ENCODE measurements around the gene CD55. TPM values are rescaled to one million over a fixed set of nuclear protein-coding genes. Genes with fewer than 3 reads are reported as not detected.

CD55 gene, protein sequence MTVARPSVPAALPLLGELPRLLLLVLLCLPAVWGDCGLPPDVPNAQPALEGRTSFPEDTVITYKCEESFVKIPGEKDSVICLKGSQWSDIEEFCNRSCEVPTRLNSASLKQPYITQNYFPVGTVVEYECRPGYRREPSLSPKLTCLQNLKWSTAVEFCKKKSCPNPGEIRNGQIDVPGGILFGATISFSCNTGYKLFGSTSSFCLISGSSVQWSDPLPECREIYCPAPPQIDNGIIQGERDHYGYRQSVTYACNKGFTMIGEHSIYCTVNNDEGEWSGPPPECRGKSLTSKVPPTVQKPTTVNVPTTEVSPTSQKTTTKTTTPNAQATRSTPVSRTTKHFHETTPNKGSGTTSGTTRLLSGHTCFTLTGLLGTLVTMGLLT
- total RNA-seq, result 10 to 100 TPM; 69.3 to 80.6 TPM

GRCh38 chr1:207321079-207321789 lies at the start of gene CD55:
Gene CD55, plus strand, starts transcription at chr1:207321678. Its CDS starts 88 bp downstream, at chr1:207321766.
- ATAC-seq (ENCODE audit: low read depth) (peak; percentile 92), DNase-seq (peak; percentile 97)
- peak within 1 kb of the TSS; percentile 99 for H3K27ac Mint-ChIP-seq
- POLR2A ChIA-PET, result interaction anchor here (0.5 to 3.4 kb wide), 27 partner anchors 8 to 504 kb away, joined by 3 to 145 read pairs (median 5); partner anchors contain the start of gene C4BPB
- no peaks in the 10 kb centered on the region for H3K9me3 Mint-ChIP-seq
- H3K27me3 Mint-ChIP-seq, result no peaks in the 10 kb centered on the region
- peak within 1 kb of the TSS; percentile 99 for H3K4me3 Mint-ChIP-seq
- peaks cover 24% of the 10 kb centered on the region for H3K4me1 Mint-ChIP-seq
- peaks cover 30% of the 10 kb centered on the region for H3K36me3 Mint-ChIP-seq

- Mint-ChIP-seq H3K36me3 (peaks cover 10% of the 10 kb centered on the region), H3K4me1 (peaks cover 12% of the 10 kb centered on the region), H3K4me3 (no peak overlapping the region), H3K9me3 (peaks cover 15% of the 10 kb centered on the region), H3K27me3 (no peaks in the 10 kb centered on the region), H3K27ac (no peak overlapping the region)
- no peak for ATAC-seq (ENCODE audit: low read depth)
- no peak for DNase-seq
- POLR2A ChIA-PET, result no interaction called here
These were observed 46.6 kb upstream of the CD55 start for GRCh38 chr1:207274882-207275281.

DNA sequence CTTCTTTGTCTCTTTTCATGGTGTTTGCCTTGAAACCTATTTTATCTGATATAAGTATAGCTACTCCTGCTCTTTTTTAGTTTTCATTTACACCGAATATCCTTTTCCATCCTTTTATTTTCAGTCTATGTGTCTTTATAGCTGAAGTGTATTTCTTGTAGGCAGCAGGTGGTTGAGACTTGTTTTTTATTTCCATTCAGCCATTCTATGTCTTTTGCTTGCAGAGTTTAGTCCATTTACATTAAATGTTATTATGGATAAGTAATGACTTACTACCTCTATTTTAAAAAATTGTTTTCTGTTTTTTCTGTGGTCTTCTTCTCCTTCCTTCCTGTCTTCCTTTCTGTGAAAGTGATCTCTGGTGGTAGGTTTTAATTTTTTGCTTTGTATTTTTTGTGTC lies 45.0 kb upstream of the CD55 start:
- DNase-seq, result no peak
- H3K4me1 Mint-ChIP-seq, result peaks cover 17% of the 10 kb centered on the region
- no peak overlapping the region for H3K27ac Mint-ChIP-seq
- ATAC-seq (ENCODE audit: low read depth), result no peak
- H3K4me3 Mint-ChIP-seq, result no peak overlapping the region
- peaks cover 8% of the 10 kb centered on the region for H3K36me3 Mint-ChIP-seq
- H3K9me3 Mint-ChIP-seq, result peaks cover 16% of the 10 kb centered on the region
- POLR2A ChIA-PET, result no interaction called here
- H3K27me3 Mint-ChIP-seq, result no peaks in the 10 kb centered on the region

- peaks cover 14% of the 10 kb centered on the region for H3K9me3 Mint-ChIP-seq
- no peak overlapping the region for H3K27ac Mint-ChIP-seq
- H3K27me3 Mint-ChIP-seq, result no peaks in the 10 kb centered on the region
- peaks cover 8% of the 10 kb centered on the region for H3K36me3 Mint-ChIP-seq
- no peak overlapping the region for H3K4me3 Mint-ChIP-seq
- ATAC-seq (ENCODE audit: low read depth), result no peak
- no peak for DNase-seq
- POLR2A ChIA-PET, result no interaction called here
- H3K4me1 Mint-ChIP-seq, result peaks cover 24% of the 10 kb centered on the region
These were observed 44.2 kb upstream of the CD55 start for GRCh38 chr1:207277241-207277640.

DNA sequence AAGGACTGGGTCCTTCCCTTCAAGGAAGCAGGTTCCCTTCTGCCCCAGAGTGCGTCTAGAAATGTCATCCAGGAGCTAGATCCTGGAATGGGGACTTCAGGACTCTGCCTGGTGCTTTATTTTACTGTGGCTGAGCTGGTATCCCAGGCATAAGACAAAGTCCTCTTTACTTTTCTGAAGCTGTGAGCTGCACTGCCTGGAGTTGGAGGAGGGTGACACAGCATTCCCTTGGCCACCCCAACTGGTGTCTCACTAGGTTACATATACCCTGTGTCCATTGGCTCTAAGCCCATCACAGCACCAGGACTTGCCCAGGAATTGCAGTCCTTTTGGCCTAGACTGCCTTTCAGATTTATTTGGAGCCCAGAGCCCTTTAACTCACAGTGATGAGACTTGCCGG lies 41.8 kb upstream of the CD55 start:
- no peak overlapping the region for H3K4me3 Mint-ChIP-seq
- POLR2A ChIA-PET, result interaction anchor here (0.5 kb wide), 1 partner anchor 16 kb away, joined by 3 read pairs; no protein-coding TSS in a partner anchor
- H3K27me3 Mint-ChIP-seq, result no peaks in the 10 kb centered on the region
- DNase-seq, result no peak
- H3K36me3 Mint-ChIP-seq, result peaks cover 5% of the 10 kb centered on the region
- H3K4me1 Mint-ChIP-seq, result peaks cover 44% of the 10 kb centered on the region
- peaks cover 12% of the 10 kb centered on the region for H3K9me3 Mint-ChIP-seq
- ATAC-seq (ENCODE audit: low read depth), result no peak
- H3K27ac Mint-ChIP-seq, result no peak overlapping the region

- Mint-ChIP-seq H3K27me3 (no peaks in the 10 kb centered on the region), H3K27ac (no peak overlapping the region), H3K4me1 (peaks cover 45% of the 10 kb centered on the region), H3K36me3 (peaks cover 8% of the 10 kb centered on the region), H3K9me3 (peaks cover 3% of the 10 kb centered on the region), H3K4me3 (no peak overlapping the region)
- ATAC-seq (ENCODE audit: low read depth), result no peak
- no peak for DNase-seq
- POLR2A ChIA-PET, result no interaction called here
These were observed 40.8 kb upstream of the CD55 start for GRCh38 chr1:207280706-207281105.

DNA sequence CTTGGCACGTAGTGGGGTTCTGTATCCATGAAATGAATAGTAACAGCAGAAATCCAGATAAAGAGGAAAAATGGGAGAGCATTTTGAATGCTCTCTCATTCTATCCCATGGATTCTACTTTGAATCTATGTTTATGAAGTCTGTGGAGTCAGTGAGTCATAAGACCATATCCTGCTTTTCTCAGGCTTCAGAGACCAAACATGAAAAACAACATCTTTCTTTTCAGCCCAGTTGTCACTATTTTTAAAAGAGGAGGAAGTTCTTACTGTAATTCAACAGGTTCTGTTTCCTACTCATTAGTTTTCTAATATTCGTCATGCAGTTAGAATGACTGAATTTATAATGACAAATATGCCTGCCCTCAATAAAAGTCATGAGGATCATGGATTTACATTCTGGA lies 39.4 kb upstream of the CD55 start:
- peaks cover 6% of the 10 kb centered on the region for H3K36me3 Mint-ChIP-seq
- peak; percentile 38 for ATAC-seq (ENCODE audit: low read depth)
- peaks cover 40% of the 10 kb centered on the region for H3K4me1 Mint-ChIP-seq
- no peaks in the 10 kb centered on the region for H3K27me3 Mint-ChIP-seq
- H3K9me3 Mint-ChIP-seq, result peaks cover 1% of the 10 kb centered on the region
- peak overlapping the region; percentile 52 for H3K27ac Mint-ChIP-seq
- POLR2A ChIA-PET, result no interaction called here
- H3K4me3 Mint-ChIP-seq, result no peak overlapping the region
- no peak for DNase-seq

DNA sequence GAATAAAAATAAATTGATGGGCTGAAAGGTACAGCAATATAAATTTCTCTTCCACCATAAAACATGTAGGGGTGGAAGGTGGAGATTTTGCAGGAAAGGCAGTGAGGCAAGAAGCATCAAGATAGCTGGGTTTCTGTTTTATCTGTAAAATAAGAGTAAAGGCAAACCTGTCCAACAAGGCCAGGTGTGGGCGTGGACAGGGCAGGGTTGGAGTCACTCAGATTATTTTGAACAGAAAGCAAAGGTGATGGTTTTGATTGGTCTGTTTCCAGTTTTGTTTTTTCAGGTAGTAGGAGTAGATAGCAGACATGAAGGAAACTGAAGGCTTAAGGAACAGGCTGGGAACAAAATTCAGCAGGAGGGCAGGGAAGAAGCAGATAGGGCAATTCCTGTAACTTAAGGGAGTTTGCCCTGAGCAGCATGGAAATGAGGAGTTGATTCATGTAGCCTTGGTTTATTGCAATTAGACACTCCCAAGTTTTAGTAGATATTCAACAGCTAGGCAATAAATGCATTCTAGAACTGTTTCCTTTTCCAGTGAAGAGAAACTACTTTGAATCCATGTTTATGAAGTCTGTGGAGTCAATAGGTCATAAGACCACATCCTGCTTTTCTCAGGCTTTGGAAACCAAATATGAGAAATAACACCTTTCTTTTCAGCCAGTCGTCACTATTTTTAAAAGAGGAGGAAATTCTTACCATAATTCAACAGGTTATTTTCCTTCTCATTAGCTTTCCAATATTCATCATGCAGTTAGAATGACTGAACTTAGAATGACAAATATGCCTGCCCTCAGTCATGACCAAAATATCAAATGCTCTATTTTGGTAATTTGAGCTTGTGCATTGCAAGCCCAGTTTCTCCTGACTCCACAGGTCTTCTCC lies 38.7 kb upstream of the CD55 start:
- Mint-ChIP-seq H3K9me3 (peaks cover 3% of the 10 kb centered on the region), H3K27me3 (no peaks in the 10 kb centered on the region), H3K36me3 (peaks cover 5% of the 10 kb centered on the region), H3K4me3 (peak overlapping the region; percentile 20), H3K27ac (peak overlapping the region; percentile 52), H3K4me1 (peaks cover 35% of the 10 kb centered on the region)
- no peak for ATAC-seq (ENCODE audit: low read depth)
- POLR2A ChIA-PET, result interaction anchor here (1.6 kb wide), 1 partner anchor 39 kb away, joined by 9 read pairs; the partner anchor contains the start of gene CD55
- DNase-seq, result no peak

- Mint-ChIP-seq H3K36me3 (peaks cover 5% of the 10 kb centered on the region), H3K27me3 (no peaks in the 10 kb centered on the region), H3K4me3 (no peak overlapping the region), H3K4me1 (peaks cover 35% of the 10 kb centered on the region), H3K9me3 (peaks cover 3% of the 10 kb centered on the region), H3K27ac (peak overlapping the region; percentile 52)
- DNase-seq (no peak), ATAC-seq (ENCODE audit: low read depth) (no peak)
- POLR2A ChIA-PET, result interaction anchor here (1.6 kb wide), 1 partner anchor 38 kb away, joined by 9 read pairs; the partner anchor contains the start of gene CD55
These were observed 38.1 kb upstream of the CD55 start for GRCh38 chr1:207283421-207283820.

DNA sequence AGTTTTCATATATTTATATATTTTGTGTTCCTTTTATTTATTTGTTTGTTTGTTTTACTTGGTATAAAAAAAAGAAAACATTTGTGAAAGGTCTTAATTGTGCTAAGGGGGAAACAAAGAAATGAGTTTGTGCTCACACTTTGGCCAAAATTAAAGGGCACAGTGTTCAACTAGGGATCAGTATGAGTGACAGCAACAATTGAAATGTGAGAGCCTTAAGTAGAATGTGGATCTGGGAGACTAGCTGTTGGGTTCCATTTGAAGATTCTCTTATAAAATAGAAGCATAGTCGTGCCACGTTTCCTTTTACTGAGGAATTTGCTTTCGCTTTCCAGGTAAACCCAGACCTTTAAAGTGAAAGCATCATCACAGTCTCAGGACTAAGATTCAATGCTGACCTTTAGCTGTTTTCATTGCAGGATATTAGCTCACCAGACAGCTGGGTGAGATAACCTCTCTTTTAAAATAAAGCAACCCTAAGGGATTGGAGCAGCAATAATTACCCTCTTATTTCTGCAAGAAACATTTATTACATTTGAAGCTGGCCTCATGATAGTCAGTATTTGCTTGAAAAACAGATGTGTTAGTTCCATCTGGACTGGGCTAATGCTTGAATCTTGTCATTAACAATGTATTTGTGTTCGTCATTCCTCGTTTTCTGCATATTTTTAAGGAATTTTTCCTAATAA lies 37.1 kb upstream of the CD55 start:
- Mint-ChIP-seq H3K4me1 (peaks cover 35% of the 10 kb centered on the region), H3K4me3 (no peak overlapping the region), H3K27me3 (no peaks in the 10 kb centered on the region), H3K36me3 (peaks cover 6% of the 10 kb centered on the region), H3K9me3 (peaks cover 3% of the 10 kb centered on the region), H3K27ac (no peak overlapping the region)
- ATAC-seq (ENCODE audit: low read depth), result no peak
- DNase-seq, result no peak
- POLR2A ChIA-PET, result interaction anchor here (1.0 kb wide), 1 partner anchor 37 kb away, joined by 4 read pairs; the partner anchor contains the start of gene CD55

- Mint-ChIP-seq H3K27ac (no peak overlapping the region), H3K4me1 (peaks cover 26% of the 10 kb centered on the region), H3K9me3 (peaks cover 15% of the 10 kb centered on the region), H3K27me3 (peaks cover 3% of the 10 kb centered on the region), H3K36me3 (peaks cover 9% of the 10 kb centered on the region), H3K4me3 (no peak overlapping the region)
- DNase-seq (no peak), ATAC-seq (ENCODE audit: low read depth) (no peak)
- POLR2A ChIA-PET, result interaction anchor here (0.7 to 1.6 kb wide), 2 partner anchors 35 to 537 kb away, joined by 5 read pairs; partner anchors contain the start of gene CD55
These were observed 34.6 kb upstream of the CD55 start for GRCh38 chr1:207286786-207287468.

DNA sequence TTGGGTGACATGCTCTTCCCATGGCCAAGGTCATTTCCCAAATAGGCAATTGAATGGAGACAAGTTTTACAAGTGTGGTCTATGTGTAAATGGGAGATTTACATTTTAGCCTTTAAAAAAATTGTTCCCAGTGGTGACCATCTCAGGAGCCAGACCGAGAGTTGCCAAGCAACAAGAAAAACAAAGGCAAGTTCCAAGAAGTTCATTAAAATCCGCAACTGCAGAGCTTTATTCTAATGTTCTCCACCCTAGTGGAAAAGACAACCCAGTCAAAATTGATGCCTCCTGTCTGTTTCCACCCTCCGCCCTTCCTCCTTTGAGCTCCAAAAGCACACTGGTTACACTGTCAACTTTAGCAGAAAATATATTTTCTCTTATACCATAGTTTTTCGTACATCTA lies 33.2 kb upstream of the CD55 start:
- Mint-ChIP-seq H3K4me3 (no peak overlapping the region), H3K4me1 (peaks cover 14% of the 10 kb centered on the region), H3K27me3 (peaks cover 3% of the 10 kb centered on the region), H3K36me3 (peaks cover 16% of the 10 kb centered on the region), H3K27ac (no peak overlapping the region), H3K9me3 (peaks cover 19% of the 10 kb centered on the region)
- POLR2A ChIA-PET, result no interaction called here
- no peak for ATAC-seq (ENCODE audit: low read depth)
- no peak for DNase-seq

Data from activated naive CD8-positive, alpha-beta T cell treated with anti-CD3 and anti-CD28 coated beads, Interleukin-2, amount 10 ng/mL, durations not matched to agents 7 days and 5 days (primary cell).